GM13977 (cell line): ENCODE data around the gene TAF1L.

Experiments
- DNase-seq: peaks from one replicate; pipeline ENCODE4 v3.0.0; 2012; ENCODE audit warnings: low spot score
- CTCF ChIP-seq: IDR thresholded peaks from 2 replicates; pipeline ENCODE4 v1.5.1; 2012; ENCODE audit warnings: mild to moderate bottlenecking, control low read depth; ENCODE audit not compliant: insufficient read depth; ENCODE audit errors: extremely low read depth, missing control alignments
- in situ Hi-C: fragments of 300-500 bp; cut with MboI; formaldehyde crosslinking; loops from one replicate; pipeline ENCODE4 v1.12.0; 2022; ENCODE audit warnings: low sequenced_read_pairs, low pct_unique_long_range_greater_than_20kb, mixed read lengths, inconsistent platforms; ENCODE audit not compliant: unreplicated experiment

Gene TAF1L

GRCh38 chr9:32635362-32635761, at the start of gene TAF1L:
Gene TAF1L (minus strand): TSS chr9:32635669. CDS start chr9:32635579, 90 bp downstream.
- no peak for DNase-seq
- in situ Hi-C loops, result no loop called here
- no peak for TF ChIP-seq CTCF

- no peak for DNase-seq
- in situ Hi-C loops, result no loop called here
- no peak for TF ChIP-seq CTCF
These were observed 46.3 kb upstream of the TAF1L start for GRCh38 chr9:32681751-32682150.

GRCh38 chr9:32677931-32678330, 42.5 kb upstream of the TAF1L start:
- in situ Hi-C loops, result no loop called here
- DNase-seq, result no peak
- no peak for TF ChIP-seq CTCF

GRCh38 chr9:32672469-32672868, 37.0 kb upstream of the TAF1L start:
- TF ChIP-seq CTCF, result no peak
- in situ Hi-C loops, result no loop called here
- DNase-seq, result no peak

- DNase-seq, result no peak
- in situ Hi-C loops, result no loop called here
- TF ChIP-seq CTCF, result no peak
These were observed 35.9 kb upstream of the TAF1L start for GRCh38 chr9:32671333-32671732.

GRCh38 chr9:32665101-32665500, 29.6 kb upstream of the TAF1L start:
- no peak for DNase-seq
- no peak for TF ChIP-seq CTCF
- in situ Hi-C loops, result no loop called here

- no peak for DNase-seq
- in situ Hi-C loops, result no loop called here
- no peak for TF ChIP-seq CTCF
These were observed 28.3 kb upstream of the TAF1L start for GRCh38 chr9:32663741-32664140.
